Esophagus muscularis mucosa (tissue), 3 donors: ENCODE results near the gene ACAP3.

Source experiments
- CTCF ChIP-seq, 3 experiments: fragments of 200-600 bp in 2 of 3; fragments of 450-650 bp in 1 of 3; sonication (generic) in 2 of 3; IDR thresholded peaks; one replicate each; pipeline ENCODE4 v1.5.1; 2017 to 2019; ENCODE audit warnings: antibody characterized with exemption in 3 of 3, mild to moderate bottlenecking in 2 of 3, moderate library complexity in 1 of 3
- POLR2A ChIP-seq: fragments of 450-650 bp; IDR thresholded peaks from one replicate; pipeline ENCODE4 v1.6.1; 2017; ENCODE audit warnings: antibody characterized with exemption, moderate library complexity, mild to moderate bottlenecking, low read depth
- POLR2AphosphoS5 ChIP-seq, 2 donors: sonication (generic); formaldehyde crosslinking; IDR thresholded peaks; one replicate each; pipeline ENCODE4 v1.6.1; 2017; ENCODE audit warnings: antibody characterized with exemption in 2 of 2

- TF ChIP-seq POLR2AphosphoS5 (IDR thresholded peaks at IDR 0.05) (no peak), CTCF (IDR thresholded peaks at IDR 0.05) (no peak), POLR2A (no peak)
Measured at GRCh38 chr1:1286313-1287261, 21.1 kb downstream of the ACAP3 start.
